HEK293 (cell line): ENCODE measurements around the gene ZFP36.

Experiments used
- AEBP2 ChIP-seq: fragments of 450-650 bp; formaldehyde crosslinking; IDR thresholded peaks from 2 replicates; pipeline ENCODE4 v1.5.1; 2016; ENCODE audit warnings: missing biosample characterization, missing genetic modification characterization, borderline replicate concordance
- EGR2 ChIP-seq: fragments of 450-650 bp; formaldehyde crosslinking; IDR thresholded peaks from 2 replicates; pipeline ENCODE4 v1.5.1; 2016; ENCODE audit warnings: low read depth, missing biosample characterization, missing genetic modification characterization
- GFI1B ChIP-seq: fragments of 450-650 bp; formaldehyde crosslinking; IDR thresholded peaks from 2 replicates; pipeline ENCODE4 v1.5.1; 2016; ENCODE audit warnings: missing biosample characterization, missing genetic modification characterization
- GLIS1 ChIP-seq: fragments of 450-650 bp; formaldehyde crosslinking; IDR thresholded peaks from 2 replicates; pipeline ENCODE4 v1.5.1; 2016; ENCODE audit warnings: missing biosample characterization, missing genetic modification characterization
- GLIS2 ChIP-seq: fragments of 450-650 bp; formaldehyde crosslinking; IDR thresholded peaks from 2 replicates; pipeline ENCODE4 v1.5.1; 2016; ENCODE audit warnings: missing biosample characterization, missing genetic modification characterization
- IKZF3 ChIP-seq: fragments of 450-650 bp; IDR thresholded peaks from 2 replicates; pipeline ENCODE4 v1.5.0; 2018; ENCODE audit warnings: missing biosample characterization, mild to moderate bottlenecking, missing genetic modification characterization, moderate library complexity
- MZF1 ChIP-seq: fragments of 450-650 bp; formaldehyde crosslinking; IDR thresholded peaks from 2 replicates; pipeline ENCODE4 v1.5.1; 2017; ENCODE audit warnings: missing biosample characterization, missing genetic modification characterization, borderline replicate concordance
- PRDM1 ChIP-seq: fragments of 450-650 bp; formaldehyde crosslinking; IDR thresholded peaks from 2 replicates; pipeline ENCODE4; 2016; ENCODE audit warnings: missing biosample characterization, missing genetic modification characterization
- RBAK ChIP-seq: fragments of 450-650 bp; formaldehyde crosslinking; IDR thresholded peaks from 2 replicates; pipeline ENCODE4 v1.5.1; 2016; ENCODE audit warnings: missing biosample characterization, missing genetic modification characterization
- SP2 ChIP-seq: fragments of 450-650 bp; formaldehyde crosslinking; IDR thresholded peaks from 2 replicates; pipeline ENCODE4 v1.5.1; 2016; ENCODE audit warnings: missing biosample characterization, missing genetic modification characterization
- YY1 ChIP-seq: fragments of 450-650 bp; formaldehyde crosslinking; IDR thresholded peaks from 2 replicates; pipeline ENCODE4 v1.5.1; 2018; ENCODE audit warnings: missing biosample characterization, missing genetic modification characterization
- ZFHX2 ChIP-seq: fragments of 450-650 bp; formaldehyde crosslinking; conservative IDR thresholded peaks from 2 replicates; pipeline ENCODE4 v1.5.1; 2016; ENCODE audit warnings: missing biosample characterization, missing genetic modification characterization
- ZNF10 ChIP-seq: fragments of 450-650 bp; formaldehyde crosslinking; IDR thresholded peaks from 2 replicates; pipeline ENCODE4 v1.5.1; 2017; ENCODE audit warnings: missing biosample characterization, missing genetic modification characterization
- ZNF112 ChIP-seq: fragments of 450-650 bp; formaldehyde crosslinking; IDR thresholded peaks from 2 replicates; pipeline ENCODE4 v1.5.0; 2017; ENCODE audit warnings: missing biosample characterization, missing genetic modification characterization
- ZNF138 ChIP-seq: fragments of 450-650 bp; formaldehyde crosslinking; IDR thresholded peaks from 2 replicates; pipeline ENCODE4 v1.5.1; 2016; ENCODE audit warnings: missing biosample characterization, missing genetic modification characterization, borderline replicate concordance
- ZNF169 ChIP-seq: fragments of 450-650 bp; formaldehyde crosslinking; IDR thresholded peaks from 2 replicates; pipeline ENCODE4 v1.5.1; 2016; ENCODE audit warnings: missing biosample characterization, missing genetic modification characterization
- ZNF302 ChIP-seq: fragments of 450-650 bp; formaldehyde crosslinking; IDR thresholded peaks from 2 replicates; pipeline ENCODE4 v1.5.1; 2016; ENCODE audit warnings: missing biosample characterization, missing genetic modification characterization, low read depth
- ZNF37A ChIP-seq: fragments of 450-650 bp; IDR thresholded peaks from 2 replicates; pipeline ENCODE4 v1.5.1; 2018; ENCODE audit warnings: missing biosample characterization, missing genetic modification characterization
- ZNF391 ChIP-seq: fragments of 450-650 bp; formaldehyde crosslinking; IDR thresholded peaks from 2 replicates; pipeline ENCODE4 v1.5.1; 2016; ENCODE audit warnings: low read depth, missing biosample characterization, missing genetic modification characterization, borderline replicate concordance
- ZNF433 ChIP-seq: fragments of 450-650 bp; formaldehyde crosslinking; IDR thresholded peaks from 2 replicates; pipeline ENCODE4 v1.5.1; 2016; ENCODE audit warnings: missing biosample characterization, missing genetic modification characterization, low read depth
- ZNF544 ChIP-seq: fragments of 450-650 bp; formaldehyde crosslinking; IDR thresholded peaks from 2 replicates; pipeline ENCODE4 v1.5.0; 2017; ENCODE audit warnings: missing biosample characterization, missing genetic modification characterization
- ZNF548 ChIP-seq: fragments of 450-650 bp; formaldehyde crosslinking; IDR thresholded peaks from 2 replicates; pipeline ENCODE4 v1.5.1; 2016; ENCODE audit warnings: missing biosample characterization, missing genetic modification characterization
- ZNF549 ChIP-seq: fragments of 450-650 bp; IDR thresholded peaks from 2 replicates; pipeline ENCODE4 v1.5.1; 2018; ENCODE audit warnings: missing biosample characterization, missing genetic modification characterization, mild to moderate bottlenecking, inconsistent platforms, moderate library complexity
- ZNF571 ChIP-seq: fragments of 450-650 bp; formaldehyde crosslinking; IDR thresholded peaks from 2 replicates; pipeline ENCODE4 v1.5.0; 2017; ENCODE audit warnings: missing biosample characterization, missing genetic modification characterization
- ZNF629 ChIP-seq: fragments of 450-650 bp; formaldehyde crosslinking; IDR thresholded peaks from 2 replicates; pipeline ENCODE4 v1.5.1; 2017; ENCODE audit warnings: missing biosample characterization, missing genetic modification characterization
- ZNF658 ChIP-seq: fragments of 450-650 bp; formaldehyde crosslinking; IDR thresholded peaks from 2 replicates; pipeline ENCODE4; 2016; ENCODE audit warnings: missing biosample characterization, missing genetic modification characterization
- ZNF660 ChIP-seq: fragments of 450-650 bp; IDR thresholded peaks from 2 replicates; pipeline ENCODE4 v1.5.1; 2018; ENCODE audit warnings: missing biosample characterization, mild to moderate bottlenecking, missing genetic modification characterization
- ZNF677 ChIP-seq: fragments of 450-650 bp; IDR thresholded peaks from 2 replicates; pipeline ENCODE4 v1.5.0; 2018; ENCODE audit warnings: missing biosample characterization, mild to moderate bottlenecking, missing genetic modification characterization, moderate library complexity
- ZNF776 ChIP-seq: fragments of 450-650 bp; formaldehyde crosslinking; IDR thresholded peaks from 2 replicates; pipeline ENCODE4 v1.5.0; 2017; ENCODE audit warnings: missing biosample characterization, missing genetic modification characterization, borderline replicate concordance
- ZSCAN23 ChIP-seq: fragments of 450-650 bp; formaldehyde crosslinking; IDR thresholded peaks from 2 replicates; pipeline ENCODE4 v1.5.1; 2016; ENCODE audit warnings: missing biosample characterization, missing genetic modification characterization
- TF ChIP-seq, protein P1 (sequence below): fragments of 450-650 bp; formaldehyde crosslinking; IDR thresholded peaks from 2 replicates; pipeline ENCODE4 v1.5.1; 2016; ENCODE audit warnings: missing biosample characterization, missing genetic modification characterization, low read depth
- TF ChIP-seq, protein P2 (sequence below): fragments of 450-650 bp; formaldehyde crosslinking; IDR thresholded peaks from 2 replicates; pipeline ENCODE4 v1.5.1; 2016; ENCODE audit warnings: missing biosample characterization, missing genetic modification characterization
- TF ChIP-seq, protein P3 (sequence below): fragments of 450-650 bp; formaldehyde crosslinking; IDR thresholded peaks from 2 replicates; pipeline ENCODE4 v1.5.1; 2017; ENCODE audit warnings: missing biosample characterization, missing genetic modification characterization
- TF ChIP-seq, protein P4 (sequence below): fragments of 450-650 bp; formaldehyde crosslinking; IDR thresholded peaks from 2 replicates; pipeline ENCODE4 v1.5.1; 2017; ENCODE audit warnings: missing biosample characterization, missing genetic modification characterization

ZFP36 gene

GRCh38 chr19:39412100-39412866 is 5.6 kb downstream of the ZFP36 start, which contains the start of gene PLEKHG2 (continued):
- TF ChIP-seq, protein P1, sequence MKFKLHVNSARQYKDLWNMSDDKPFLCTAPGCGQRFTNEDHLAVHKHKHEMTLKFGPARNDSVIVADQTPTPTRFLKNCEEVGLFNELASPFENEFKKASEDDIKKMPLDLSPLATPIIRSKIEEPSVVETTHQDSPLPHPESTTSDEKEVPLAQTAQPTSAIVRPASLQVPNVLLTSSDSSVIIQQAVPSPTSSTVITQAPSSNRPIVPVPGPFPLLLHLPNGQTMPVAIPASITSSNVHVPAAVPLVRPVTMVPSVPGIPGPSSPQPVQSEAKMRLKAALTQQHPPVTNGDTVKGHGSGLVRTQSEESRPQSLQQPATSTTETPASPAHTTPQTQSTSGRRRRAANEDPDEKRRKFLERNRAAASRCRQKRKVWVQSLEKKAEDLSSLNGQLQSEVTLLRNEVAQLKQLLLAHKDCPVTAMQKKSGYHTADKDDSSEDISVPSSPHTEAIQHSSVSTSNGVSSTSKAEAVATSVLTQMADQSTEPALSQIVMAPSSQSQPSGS (tag by site-specific recombination): peak; percentile 75
- peak; percentile 91 for TF ChIP-seq IKZF3 (tag by site-specific recombination)
- TF ChIP-seq ZNF138 (tag by site-specific recombination): no peak
- no peak for TF ChIP-seq ZNF658
- TF ChIP-seq ZNF660: peak; percentile 89
- no peak for TF ChIP-seq RBAK
- no peak for TF ChIP-seq ZNF571 (tag by site-specific recombination)
- TF ChIP-seq ZNF112 (tag by site-specific recombination): no peak
- peak; percentile 100 for TF ChIP-seq GLIS2 (tag by site-specific recombination)
- TF ChIP-seq, protein P2, sequence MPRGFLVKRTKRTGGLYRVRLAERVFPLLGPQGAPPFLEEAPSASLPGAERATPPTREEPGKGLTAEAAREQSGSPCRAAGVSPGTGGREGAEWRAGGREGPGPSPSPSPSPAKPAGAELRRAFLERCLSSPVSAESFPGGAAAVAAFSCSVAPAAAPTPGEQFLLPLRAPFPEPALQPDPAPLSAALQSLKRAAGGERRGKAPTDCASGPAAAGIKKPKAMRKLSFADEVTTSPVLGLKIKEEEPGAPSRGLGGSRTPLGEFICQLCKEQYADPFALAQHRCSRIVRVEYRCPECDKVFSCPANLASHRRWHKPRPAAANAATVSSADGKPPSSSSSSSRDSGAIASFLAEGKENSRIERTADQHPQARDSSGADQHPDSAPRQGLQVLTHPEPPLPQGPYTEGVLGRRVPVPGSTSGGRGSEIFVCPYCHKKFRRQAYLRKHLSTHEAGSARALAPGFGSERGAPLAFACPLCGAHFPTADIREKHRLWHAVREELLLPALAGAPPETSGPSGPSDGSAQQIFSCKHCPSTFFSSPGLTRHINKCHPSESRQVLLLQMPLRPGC: peak; percentile 79
- TF ChIP-seq, protein P3, sequence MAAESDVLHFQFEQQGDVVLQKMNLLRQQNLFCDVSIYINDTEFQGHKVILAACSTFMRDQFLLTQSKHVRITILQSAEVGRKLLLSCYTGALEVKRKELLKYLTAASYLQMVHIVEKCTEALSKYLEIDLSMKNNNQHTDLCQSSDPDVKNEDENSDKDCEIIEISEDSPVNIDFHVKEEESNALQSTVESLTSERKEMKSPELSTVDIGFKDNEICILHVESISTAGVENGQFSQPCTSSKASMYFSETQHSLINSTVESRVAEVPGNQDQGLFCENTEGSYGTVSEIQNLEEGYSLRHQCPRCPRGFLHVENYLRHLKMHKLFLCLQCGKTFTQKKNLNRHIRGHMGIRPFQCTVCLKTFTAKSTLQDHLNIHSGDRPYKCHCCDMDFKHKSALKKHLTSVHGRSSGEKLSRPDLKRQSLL (tag by site-specific recombination): peak; percentile 88
- no peak for TF ChIP-seq ZNF548 (tag by site-specific recombination)
- peak; percentile 63; the same call in 1 of the 2 replicates for TF ChIP-seq PRDM1 (tag by site-specific recombination)
- TF ChIP-seq ZNF549: no peak
- TF ChIP-seq ZNF629 (tag by site-specific recombination): peak; percentile 93
- TF ChIP-seq ZNF302 (tag by site-specific recombination): no peak
- TF ChIP-seq ZSCAN23 (tag by site-specific recombination): peak; percentile 95
- TF ChIP-seq GFI1B (tag by site-specific recombination): peak; percentile 58; the same call in 1 of the 2 replicates
- peak; percentile 72; the same call in 1 of the 2 replicates for TF ChIP-seq YY1 (tag by site-specific recombination)
- no peak for TF ChIP-seq ZNF544
- peak; percentile 82 for TF ChIP-seq ZNF677 (tag by site-specific recombination)
- no peak; the same call in 1 of the 2 replicates for TF ChIP-seq ZNF37A (tag by site-specific recombination)
- TF ChIP-seq ZFHX2 (tag by site-specific recombination): peak; percentile 89
- peak; percentile 99 for TF ChIP-seq ZNF391 (tag by site-specific recombination)
- TF ChIP-seq GLIS1 (tag by site-specific recombination): peak; percentile 96
- TF ChIP-seq ZNF10: peak; percentile 75
- TF ChIP-seq ZNF776 (tag by site-specific recombination): no peak
- no peak for TF ChIP-seq ZNF169 (tag by site-specific recombination)
- TF ChIP-seq MZF1 (tag by site-specific recombination): peak; percentile 73
- peak; percentile 92 for TF ChIP-seq EGR2 (tag by site-specific recombination)
- TF ChIP-seq, protein P4, sequence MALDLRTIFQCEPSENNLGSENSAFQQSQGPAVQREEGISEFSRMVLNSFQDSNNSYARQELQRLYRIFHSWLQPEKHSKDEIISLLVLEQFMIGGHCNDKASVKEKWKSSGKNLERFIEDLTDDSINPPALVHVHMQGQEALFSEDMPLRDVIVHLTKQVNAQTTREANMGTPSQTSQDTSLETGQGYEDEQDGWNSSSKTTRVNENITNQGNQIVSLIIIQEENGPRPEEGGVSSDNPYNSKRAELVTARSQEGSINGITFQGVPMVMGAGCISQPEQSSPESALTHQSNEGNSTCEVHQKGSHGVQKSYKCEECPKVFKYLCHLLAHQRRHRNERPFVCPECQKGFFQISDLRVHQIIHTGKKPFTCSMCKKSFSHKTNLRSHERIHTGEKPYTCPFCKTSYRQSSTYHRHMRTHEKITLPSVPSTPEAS: peak; percentile 75
- TF ChIP-seq AEBP2 (tag by site-specific recombination): 0 out of 2 replicates have a peak, but pooled peaks have one; percentile 55
- peak; percentile 94 for TF ChIP-seq SP2
- TF ChIP-seq ZNF433 (tag by site-specific recombination): no peak
